HG03196 (cell line): ENCODE results near the gene RHOBTB3.

Experiments
- ATAC-seq: cut with Tn5 transposase; IDR thresholded peaks from one replicate; pipeline ENCODE4 v1.9.1; 2021; ENCODE audit not compliant: unreplicated experiment

RHOBTB3 gene

GRCh38 chr5:95761771-95762651 is 30.9 kb downstream of the RHOBTB3 start:
- no peak for ATAC-seq

DNA sequence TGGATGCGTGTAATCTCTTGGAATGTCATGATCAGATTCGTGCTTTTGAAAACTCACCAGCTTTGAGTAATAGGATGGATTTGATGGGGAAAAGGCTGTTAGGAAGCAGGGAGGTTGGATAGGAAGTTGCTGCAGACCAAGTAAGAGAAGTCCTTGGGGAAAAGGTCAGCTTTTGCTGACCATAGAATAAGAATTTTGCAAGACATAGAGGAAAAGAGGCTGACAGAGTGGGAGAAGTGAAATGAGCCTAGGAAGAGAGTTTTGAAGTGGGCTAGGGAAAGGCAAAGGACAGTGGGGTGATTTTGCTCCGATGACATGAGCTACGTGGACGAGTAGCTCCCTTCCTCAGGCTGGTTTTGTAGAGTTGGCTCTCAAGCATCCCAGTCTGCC is 31.5 kb downstream of the RHOBTB3 start:
- no peak for ATAC-seq

GRCh38 chr5:95763941-95764340 is 32.8 kb downstream of the RHOBTB3 start:
- no peak for ATAC-seq

DNA sequence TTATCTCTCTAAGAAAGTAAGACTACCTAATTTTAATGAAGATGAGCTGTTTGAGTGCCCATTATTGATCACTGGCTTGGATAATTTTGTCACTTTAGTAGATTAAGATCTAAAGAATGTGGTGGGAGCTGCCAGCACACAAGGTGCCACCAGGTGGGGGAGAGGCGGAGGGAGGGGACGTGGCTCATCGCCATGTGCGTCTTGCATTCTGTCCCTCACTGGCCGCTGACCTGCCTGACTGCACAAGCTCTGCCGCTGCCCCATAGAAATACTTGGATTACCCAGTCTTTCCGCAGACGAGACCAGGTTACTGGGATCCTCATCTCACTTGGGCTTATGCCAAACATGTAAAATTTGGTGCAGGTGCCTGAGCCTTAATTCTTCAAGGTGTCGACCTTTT is 37.6 kb downstream of the RHOBTB3 start:
- no peak for ATAC-seq

GRCh38 chr5:95770830-95771708 is 39.9 kb downstream of the RHOBTB3 start:
- ATAC-seq = no peak

GRCh38 chr5:95771892-95772291 is 40.8 kb downstream of the RHOBTB3 start:
- no peak for ATAC-seq

DNA sequence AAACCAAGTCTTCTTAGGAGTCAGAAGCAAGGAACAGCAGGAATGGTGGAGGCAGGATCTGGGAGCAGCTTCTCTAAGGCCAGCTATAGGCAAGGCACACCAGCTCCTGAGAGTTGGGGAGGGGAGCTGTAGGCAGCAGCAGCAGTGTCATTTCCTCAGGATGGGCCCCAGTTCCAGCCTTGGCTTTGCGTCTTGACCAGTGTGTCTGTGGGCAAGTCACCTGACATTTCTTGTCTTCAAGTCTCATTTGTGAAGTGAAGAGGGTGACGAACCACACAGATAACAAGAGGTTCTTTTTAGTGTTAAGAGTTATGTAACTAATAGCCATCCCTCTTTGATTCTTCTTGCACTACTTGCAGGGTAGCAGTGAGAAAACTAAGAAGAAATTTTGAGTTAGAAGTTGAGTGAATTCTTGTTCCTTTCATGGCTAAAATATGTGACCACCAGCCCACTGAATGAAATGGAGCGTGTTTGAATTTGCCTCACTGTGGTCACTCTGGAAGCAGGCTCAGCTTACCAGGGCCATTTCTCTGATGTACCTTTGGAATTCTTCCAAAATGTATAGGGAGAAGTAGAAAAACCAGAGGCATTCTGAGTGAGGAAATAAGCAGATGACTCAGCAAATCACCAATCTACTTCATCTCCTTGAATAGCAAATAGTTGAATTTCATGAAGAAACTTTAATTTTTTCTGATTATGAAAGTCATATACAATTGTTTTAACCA is 42.4 kb downstream of the RHOBTB3 start:
- ATAC-seq = no peak

DNA sequence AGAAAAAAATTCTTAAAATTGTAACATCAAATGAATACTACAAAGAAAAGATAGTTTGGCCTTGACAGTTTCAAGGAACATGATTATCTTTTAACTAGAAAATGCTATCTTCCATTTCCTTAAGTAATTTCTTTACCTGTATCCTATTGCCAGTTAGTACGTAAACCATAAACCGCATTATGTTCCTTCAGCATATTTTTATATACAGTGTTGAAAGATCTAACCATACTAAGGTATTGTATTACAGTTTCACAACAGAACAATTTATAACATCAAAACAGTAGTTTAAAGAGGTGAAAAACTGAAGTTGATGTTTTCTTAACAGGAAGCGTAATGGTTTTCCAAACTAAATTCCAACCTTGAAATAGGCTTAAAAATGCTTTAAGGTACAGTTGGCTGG is 46.3 kb downstream of the RHOBTB3 start:
- no peak for ATAC-seq

DNA sequence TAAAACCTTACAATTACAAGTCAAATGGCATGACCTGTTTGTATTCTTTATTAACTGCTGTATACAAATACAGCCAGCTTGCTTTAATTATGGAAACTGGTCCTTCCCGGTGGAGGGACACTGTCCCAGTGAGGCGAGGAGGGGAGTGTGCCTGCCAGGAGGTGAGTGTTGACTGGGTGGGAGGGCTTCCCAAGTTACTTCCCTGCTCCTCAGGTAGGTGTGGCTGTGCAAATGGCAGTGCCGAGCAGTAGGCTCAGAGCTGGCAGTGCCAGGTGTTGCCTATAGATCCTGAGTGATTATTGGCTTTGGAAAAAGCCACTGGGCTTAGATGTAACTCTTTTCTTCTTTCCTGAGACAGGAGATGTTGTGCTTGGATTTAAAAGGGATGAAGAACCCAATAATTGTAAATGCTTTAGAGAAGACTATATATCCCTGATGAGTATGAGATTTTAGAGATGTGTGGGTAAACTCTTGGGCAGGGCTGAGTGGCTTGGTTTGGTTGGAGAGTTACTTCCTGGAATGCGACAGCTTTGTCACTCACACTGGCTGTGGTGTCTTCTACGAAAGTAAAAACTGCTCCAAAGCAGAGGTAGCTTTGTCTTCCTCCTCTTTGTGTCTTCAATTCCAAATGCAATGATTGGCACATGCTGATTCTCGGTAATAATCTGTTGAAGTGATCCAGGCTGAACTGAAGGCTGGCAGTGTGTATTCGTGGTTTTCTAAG is 47.7 kb downstream of the RHOBTB3 start:
- ATAC-seq = no peak

DNA sequence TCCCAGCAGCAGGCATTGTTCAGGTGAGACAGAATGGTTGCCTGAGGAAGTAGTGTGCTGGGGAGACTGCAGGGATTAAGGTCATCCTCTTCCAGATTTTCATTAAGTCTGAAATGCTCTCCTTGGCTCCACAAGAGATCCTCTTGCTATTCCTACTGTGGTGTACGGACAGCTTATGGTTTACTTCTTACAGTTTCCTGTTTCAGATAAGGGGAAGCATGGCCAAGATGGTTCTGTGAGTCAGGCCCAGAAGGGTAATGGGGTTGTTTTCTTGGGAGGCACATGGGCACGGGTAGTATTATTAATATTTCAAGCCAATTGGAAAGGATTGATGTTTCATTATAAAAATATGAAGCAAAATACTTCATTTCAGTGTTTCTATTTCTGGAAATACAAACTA is 48.5 kb downstream of the RHOBTB3 start:
- ATAC-seq = no peak

DNA sequence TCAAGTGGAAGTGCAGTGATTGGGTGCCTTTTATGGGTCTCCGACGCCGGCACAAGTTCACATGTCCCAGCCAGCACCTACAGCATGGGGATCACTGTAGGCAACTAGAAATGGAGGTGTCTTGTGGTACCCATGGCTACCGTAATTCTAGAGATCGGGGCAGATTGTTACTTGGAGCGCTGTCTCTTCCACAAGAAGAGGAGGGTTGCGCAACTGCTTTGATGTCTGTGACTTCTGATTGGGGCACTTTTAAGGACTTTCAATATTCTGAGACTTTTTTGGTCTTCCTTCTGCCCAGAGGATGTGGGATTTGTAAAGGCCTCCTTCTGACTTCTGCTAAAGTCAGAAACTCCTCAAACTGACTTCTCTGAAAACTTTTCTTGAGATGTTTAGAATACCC is 49.5 kb downstream of the RHOBTB3 start:
- ATAC-seq = no peak

DNA sequence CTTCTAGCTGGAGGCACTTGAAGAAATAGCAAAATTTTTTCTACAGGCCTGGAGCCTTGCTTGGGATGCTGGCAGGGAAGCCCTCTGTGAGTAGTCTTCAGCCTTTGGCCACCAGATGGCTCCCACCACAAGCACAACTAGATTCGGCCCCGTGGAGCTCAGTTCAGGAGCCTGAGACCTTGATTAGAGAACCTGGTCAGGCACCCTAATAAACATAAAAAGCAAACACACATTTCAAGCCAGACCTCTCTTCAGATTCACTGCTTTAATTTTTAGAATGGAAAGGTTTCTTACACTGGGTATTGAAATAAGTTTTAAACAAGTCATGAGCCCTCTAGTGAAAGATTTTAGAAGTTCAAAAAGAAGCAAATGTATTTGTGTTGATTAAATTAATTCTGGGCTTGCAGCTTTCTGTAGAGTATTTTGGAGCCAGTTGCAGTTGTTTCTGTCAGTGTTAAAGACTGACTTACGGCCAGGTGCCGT is 50.0 kb downstream of the RHOBTB3 start:
- ATAC-seq = peak; percentile 89

DNA sequence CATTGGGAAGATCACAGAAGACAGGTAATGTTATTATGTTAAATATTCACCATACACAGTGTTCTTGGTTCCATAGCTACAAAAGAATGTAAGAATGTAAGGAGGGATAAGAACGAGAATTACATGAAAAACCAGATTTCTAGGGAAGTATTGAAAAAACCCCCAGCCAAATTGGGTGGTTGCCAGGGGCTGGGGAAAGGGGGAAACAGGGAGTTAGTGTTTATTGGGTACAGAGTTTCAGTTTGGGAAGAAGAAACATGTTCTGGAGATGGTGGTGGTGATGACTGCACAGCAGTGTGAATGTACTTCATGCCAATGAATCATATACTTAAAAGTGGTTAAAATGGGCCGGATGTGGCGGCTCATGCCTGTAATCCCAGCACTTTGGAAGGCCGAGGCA is 51.0 kb downstream of the RHOBTB3 start:
- ATAC-seq = no peak

- ATAC-seq = no peak
These were observed 52.5 kb downstream of the RHOBTB3 start for GRCh38 chr5:95783661-95784060.

DNA sequence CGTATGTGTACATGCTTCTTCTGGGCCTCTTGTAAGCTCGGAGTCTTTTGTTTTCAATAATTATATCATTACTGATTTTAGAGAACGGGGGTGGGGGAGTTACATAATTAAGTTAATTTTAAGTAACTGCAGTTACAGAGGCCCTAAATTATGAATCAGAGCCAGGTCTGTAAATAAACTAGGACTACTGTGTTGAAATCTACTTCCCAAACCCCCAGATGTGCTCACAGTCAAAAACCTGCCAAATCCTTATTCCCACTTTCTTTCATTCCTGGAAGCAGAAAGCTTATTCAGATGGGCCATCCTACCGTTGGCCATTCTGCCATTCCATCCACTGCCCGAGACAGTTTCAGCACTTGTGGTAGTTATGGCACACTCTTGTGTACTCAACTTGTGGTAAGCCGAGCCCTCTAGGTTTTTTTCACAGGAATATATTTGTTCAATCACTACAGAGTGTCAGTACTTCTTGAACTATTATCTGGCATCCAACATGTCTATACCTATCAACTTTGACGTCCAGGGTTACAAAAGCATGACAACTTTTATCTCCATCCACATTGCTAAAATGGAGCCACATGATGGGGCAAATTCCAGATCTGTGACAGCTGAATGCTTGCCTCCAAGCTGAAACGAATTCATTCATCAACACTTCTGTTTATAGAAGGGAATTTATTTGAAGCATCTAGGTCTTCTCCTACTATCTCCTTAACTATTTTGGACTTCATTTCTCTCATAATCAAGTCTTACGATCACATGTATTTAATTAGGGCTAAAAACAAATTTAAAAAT is 53.6 kb downstream of the RHOBTB3 start:
- ATAC-seq = no peak

GRCh38 chr5:95786821-95787418 is 55.8 kb downstream of the RHOBTB3 start:
- ATAC-seq = no peak

- ATAC-seq = no peak
These were observed 57.4 kb downstream of the RHOBTB3 start for GRCh38 chr5:95788493-95788892.

DNA sequence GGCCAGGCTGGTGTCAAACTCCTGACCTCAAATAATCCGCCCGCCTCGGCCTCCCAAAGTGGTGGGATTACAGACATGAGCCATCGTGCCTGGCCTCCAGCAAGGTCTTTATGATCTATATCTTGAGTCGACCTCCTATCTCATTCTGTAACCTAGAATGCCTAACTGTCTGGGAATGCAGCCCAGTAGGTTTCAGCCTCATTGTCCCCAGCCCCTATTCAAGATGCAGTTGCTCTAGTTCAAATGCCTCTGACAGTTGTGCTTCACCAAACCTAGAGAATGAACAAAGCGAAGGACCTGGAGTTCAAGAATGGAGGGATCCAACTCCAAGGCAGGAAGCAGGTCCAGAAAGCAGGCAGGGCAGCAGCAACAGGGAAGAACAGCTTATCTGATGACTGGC is 60.6 kb downstream of the RHOBTB3 start:
- no peak for ATAC-seq

- ATAC-seq = no peak
These were observed 63.0 kb downstream of the RHOBTB3 start for GRCh38 chr5:95794070-95794516.
